Subcutaneous adipose tissue (tissue), 4 donors: ENCODE measurements around the gene C3orf70. TPM values are rescaled to one million over a fixed set of nuclear protein-coding genes. Genes with fewer than 3 reads are reported as not detected.

Source experiments
- total RNA-seq, 4 donors: library from RNA; depleted of rRNA; stranded (reverse); fragments of >200 nt; gene quantifications; one replicate each; pipeline ENCODE4 v1.1.0, GENCODE V29; 2016
- TF ChIP-seq, protein P1 (sequence below): fragments of 450-650 bp; IDR thresholded peaks from one replicate; pipeline ENCODE4 v1.5.1; 2016; ENCODE audit warnings: low read depth, mild to moderate bottlenecking, control low read depth, antibody characterized with exemption, moderate library complexity

The C3orf70 gene
- total RNA-seq, 4 donors from 2014 or later, result 0.68 to 4.1 (median 2.3) TPM

DNA sequence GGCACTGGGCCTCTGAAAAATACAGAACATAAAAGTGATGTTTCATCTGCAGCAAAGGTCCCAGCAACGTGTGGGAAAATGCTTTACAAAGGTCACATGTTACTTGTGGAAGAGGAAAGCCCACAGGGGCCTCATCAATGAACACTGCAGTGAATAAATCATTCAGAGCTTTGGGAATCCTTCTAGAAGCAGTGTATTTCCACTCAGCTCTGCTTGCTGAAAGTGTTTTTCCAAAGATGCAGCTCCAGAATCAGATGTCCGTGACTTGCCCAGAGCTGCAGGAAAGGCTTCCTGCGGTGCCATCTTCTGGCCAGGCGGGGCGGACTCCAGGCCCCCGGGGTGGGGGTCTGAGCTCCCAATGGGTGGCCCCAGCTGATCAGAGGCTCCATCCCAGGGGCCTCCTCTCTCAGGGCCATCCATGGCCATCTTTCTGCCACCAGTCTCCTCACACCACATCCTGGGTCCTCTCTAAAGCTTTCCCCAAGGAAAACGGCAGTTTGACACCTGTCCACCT, 81.5 kb downstream of the C3orf70 start:
- TF ChIP-seq, protein P1, sequence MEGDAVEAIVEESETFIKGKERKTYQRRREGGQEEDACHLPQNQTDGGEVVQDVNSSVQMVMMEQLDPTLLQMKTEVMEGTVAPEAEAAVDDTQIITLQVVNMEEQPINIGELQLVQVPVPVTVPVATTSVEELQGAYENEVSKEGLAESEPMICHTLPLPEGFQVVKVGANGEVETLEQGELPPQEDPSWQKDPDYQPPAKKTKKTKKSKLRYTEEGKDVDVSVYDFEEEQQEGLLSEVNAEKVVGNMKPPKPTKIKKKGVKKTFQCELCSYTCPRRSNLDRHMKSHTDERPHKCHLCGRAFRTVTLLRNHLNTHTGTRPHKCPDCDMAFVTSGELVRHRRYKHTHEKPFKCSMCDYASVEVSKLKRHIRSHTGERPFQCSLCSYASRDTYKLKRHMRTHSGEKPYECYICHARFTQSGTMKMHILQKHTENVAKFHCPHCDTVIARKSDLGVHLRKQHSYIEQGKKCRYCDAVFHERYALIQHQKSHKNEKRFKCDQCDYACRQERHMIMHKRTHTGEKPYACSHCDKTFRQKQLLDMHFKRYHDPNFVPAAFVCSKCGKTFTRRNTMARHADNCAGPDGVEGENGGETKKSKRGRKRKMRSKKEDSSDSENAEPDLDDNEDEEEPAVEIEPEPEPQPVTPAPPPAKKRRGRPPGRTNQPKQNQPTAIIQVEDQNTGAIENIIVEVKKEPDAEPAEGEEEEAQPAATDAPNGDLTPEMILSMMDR, result no peak

DNA sequence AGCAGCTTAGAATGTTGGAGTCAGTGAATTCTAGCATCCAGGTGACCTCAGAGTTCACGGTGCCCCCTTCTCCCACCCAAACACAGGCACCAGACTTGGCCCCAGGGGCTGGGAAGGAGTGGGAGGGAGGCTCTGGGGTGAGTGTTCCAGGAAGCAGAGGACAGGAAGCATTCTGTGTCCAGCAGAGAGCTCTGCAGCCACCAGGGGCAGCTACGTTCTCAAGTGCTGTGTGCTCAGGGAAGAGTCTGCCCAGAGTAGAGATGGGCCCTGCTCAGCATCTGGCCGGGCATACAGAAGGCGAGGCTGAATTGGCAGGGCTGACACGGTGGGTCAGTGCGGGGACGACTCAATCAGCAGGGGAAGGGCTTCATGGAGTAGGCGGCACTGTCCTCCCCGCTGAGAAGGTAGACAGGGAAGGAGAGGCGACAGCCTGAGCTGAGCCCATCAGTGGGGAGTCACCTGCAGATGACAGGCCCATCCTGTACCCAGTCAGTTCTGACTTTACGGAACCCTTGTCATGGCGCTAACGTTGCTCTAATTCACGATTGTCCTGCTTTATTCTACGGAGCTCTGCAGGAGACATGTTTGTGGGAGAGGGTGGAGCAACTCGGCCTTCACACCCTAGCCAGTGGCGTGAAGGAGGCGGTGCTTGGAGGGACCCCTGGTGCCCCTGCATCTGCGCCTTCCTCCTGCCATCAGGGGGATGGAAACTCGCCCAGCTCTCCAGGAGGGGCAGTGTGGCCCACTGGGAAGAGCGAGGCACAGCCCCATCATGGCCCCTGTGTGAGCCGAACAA, 82.2 kb downstream of the C3orf70 start:
- TF ChIP-seq, protein P1, result no peak

DNA sequence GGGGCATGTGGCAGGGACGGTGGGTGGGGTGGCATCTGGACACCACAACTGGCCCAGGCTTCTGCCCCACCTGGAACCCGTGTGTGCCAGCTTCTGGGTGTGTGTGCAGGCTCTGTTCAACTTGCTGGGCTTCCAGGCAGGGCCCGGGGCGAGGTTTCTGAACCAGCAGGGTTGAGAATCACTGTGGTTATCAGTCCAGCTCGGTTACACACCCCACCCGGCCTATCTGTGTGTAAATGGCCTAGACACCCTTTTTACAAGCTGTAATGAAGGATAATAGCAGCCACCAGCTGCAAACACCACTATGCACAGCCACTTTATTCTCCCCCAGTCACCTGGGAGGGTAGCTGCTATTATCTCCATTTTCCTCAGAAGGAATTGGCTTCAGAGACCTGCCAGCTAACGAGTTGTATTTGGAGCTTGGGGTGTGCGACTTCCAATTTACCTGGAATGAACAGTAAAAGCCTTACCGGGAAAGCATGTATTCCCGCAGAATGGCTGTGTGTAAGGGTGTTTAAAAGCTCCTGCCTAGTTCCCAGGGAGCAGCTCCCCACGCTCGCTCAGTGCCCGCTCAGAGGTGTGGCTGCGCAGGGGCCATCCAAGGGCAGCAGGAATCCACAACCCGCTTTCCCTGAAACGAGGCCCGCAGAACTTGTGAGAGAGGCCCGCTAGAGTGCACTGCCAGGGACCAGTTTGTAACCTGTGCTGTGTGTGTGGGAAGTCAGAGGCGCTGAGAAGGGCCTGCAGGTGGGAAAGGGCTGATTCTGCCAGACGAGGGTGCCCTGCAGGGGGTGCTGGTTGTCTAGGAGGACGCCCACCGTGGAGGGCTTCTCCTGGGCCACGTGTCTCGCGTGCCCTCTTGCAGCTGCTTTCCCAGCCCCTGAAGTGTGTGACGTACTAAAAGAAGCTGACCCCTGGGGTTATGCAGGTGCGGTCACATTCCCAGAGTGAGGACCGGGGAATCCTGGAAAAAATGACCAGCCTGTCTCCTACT, 83.5 kb downstream of the C3orf70 start:
- TF ChIP-seq, protein P1, result no peak

DNA sequence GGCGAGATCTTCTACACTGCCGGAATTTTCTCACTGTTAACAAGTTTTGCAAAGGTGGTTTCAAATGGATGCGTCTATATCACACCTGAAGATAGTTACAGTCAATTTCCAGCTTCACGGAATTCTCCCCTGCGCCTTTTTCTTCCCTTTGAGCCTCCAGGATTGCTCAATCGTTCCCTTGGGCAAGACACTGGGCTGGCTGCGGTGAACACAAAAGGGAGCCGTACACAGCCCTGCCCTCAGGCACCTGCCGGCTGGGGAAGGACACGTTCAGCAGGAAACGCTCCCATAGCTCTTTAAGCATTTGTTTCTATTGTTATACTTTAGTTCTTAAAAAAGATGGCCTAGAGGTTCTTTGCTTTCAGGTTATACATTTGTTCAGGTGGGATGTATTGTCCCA, 85.7 kb downstream of the C3orf70 start:
- TF ChIP-seq, protein P1, result no peak

DNA sequence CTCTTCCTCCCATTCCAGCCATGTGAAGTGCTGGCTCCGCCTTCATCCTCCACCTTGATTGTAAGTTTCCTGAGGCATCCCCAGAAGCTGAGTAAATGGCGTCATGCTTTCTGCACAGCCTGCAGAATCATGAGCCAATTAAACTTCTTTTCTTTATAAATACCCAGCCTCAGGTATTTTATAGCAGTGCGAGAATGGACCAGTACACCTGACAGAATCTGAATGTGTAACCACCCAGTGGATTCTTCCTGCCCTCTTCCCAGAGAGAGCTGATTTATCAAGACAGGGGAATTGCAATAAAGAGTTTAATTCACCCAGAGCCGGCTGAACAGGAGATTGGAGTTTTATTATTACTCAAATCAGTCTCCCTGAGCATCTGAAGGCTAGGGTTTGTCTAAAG, 86.6 kb downstream of the C3orf70 start:
- TF ChIP-seq, protein P1, result no peak

DNA sequence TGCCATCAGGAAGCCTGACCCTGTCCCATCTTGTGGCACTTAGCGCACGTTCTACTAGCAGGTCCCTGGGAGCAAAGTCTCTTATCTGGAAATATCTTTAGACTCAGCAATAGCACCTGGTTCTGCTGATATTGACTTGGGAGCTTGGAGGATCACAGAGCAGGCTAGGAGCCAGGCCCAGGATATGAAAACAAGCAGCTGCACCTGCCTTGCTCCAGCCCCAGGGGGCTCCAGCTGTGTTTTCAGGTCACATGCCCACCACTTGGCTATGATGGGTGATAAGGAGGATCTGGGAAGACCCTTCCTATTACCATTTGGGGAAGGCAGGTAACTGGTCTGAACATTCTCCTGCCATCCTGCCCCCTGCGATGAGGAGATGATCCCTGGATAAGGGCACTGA, 87.8 kb downstream of the C3orf70 start:
- TF ChIP-seq, protein P1, result no peak

DNA sequence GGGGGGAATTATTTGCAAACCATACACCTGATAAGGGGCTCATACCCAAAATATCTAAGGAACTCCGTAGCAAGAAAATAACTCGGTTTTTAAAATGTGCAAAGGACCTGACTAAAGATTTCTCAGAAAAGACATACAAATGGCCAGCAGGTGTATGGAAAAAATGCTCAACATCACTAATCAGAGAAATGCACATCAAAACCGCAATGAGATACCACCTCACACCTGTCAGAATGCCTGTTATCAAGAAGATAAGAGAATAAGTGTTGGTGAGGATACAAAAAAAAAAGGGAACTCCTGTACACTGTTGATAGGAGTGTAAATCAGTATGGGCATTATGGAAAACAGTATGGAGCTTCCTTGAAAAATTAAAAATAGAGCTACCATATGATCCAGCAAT, 89.4 kb downstream of the C3orf70 start:
- TF ChIP-seq, protein P1, result no peak
